Measurements from ENCODE around the gene DYNLT4. TPM values are rescaled to one million over a fixed set of nuclear protein-coding genes. Genes with fewer than 3 reads are reported as not detected.
A peak's percentile ranks its signal among the peaks of the same experiment; 100 is the strongest.
"Not testable (repeated sequence)": the region's sequence is repeated elsewhere in the genome, so short reads cannot be mapped to it uniquely, and the experiment has no call there.

DYNLT4 gene
- total RNA-seq, 1 donor from 2014 or later = 1.9 TPM

- DNase-seq = peak; percentile 97
- intact Hi-C loops (cut with micrococcal nuclease) = no loop called here
- Histone ChIP-seq H3K27ac (replicated peaks) (peak within 1 kb of the TSS; percentile 100), H3K4me3 (peak within 1 kb of the TSS; percentile 98), H3K9me3 (replicated peaks) (no peaks in the 10 kb centered on the region), H3K36me3 (peaks cover 25% of the 10 kb centered on the region), H3K4me1 (peaks cover 53% of the 10 kb centered on the region), H3K27me3 (ENCODE audit: low read depth) (no peaks in the 10 kb centered on the region)
- TF ChIP-seq CTCF (IDR thresholded peaks at IDR 0.05; ENCODE audit: borderline replicate concordance) = peak; percentile 93
Observed at GRCh38 chr1:44799770-44800584, 7.2 kb downstream of the DYNLT4 start, which contains the start of gene PLK3. Gene PLK3, plus strand, starts transcription at chr1:44800377. Its CDS starts 87 bp downstream, at chr1:44800464.

- Histone ChIP-seq H3K4me3 (no peak overlapping the region), H3K4me1 (peaks cover 41% of the 10 kb centered on the region), H3K9me3 (replicated peaks) (no peaks in the 10 kb centered on the region), H3K27me3 (ENCODE audit: low read depth) (no peaks in the 10 kb centered on the region), H3K36me3 (peaks cover 12% of the 10 kb centered on the region), H3K27ac (replicated peaks) (peak overlapping the region; percentile 100)
- TF ChIP-seq CTCF (IDR thresholded peaks at IDR 0.05; ENCODE audit: borderline replicate concordance) = no peak
- peak; percentile 19 for DNase-seq
- intact Hi-C loops (cut with micrococcal nuclease) = no loop called here
Observed at GRCh38 chr1:44798481-44799365, 8.4 kb downstream of the DYNLT4 start.

- peaks cover 32% of the 10 kb centered on the region for H3K4me1 ChIP-seq
- H3K27ac ChIP-seq (replicated peaks); intact Hi-C loops (cut with micrococcal nuclease); H3K4me3 ChIP-seq; DNase-seq; H3K36me3 ChIP-seq; H3K9me3 ChIP-seq (replicated peaks); H3K27me3 ChIP-seq (ENCODE audit: low read depth): not testable (repeated sequence)
Observed at GRCh38 chr1:44797886-44798285, 9.3 kb downstream of the DYNLT4 start.

DNA sequence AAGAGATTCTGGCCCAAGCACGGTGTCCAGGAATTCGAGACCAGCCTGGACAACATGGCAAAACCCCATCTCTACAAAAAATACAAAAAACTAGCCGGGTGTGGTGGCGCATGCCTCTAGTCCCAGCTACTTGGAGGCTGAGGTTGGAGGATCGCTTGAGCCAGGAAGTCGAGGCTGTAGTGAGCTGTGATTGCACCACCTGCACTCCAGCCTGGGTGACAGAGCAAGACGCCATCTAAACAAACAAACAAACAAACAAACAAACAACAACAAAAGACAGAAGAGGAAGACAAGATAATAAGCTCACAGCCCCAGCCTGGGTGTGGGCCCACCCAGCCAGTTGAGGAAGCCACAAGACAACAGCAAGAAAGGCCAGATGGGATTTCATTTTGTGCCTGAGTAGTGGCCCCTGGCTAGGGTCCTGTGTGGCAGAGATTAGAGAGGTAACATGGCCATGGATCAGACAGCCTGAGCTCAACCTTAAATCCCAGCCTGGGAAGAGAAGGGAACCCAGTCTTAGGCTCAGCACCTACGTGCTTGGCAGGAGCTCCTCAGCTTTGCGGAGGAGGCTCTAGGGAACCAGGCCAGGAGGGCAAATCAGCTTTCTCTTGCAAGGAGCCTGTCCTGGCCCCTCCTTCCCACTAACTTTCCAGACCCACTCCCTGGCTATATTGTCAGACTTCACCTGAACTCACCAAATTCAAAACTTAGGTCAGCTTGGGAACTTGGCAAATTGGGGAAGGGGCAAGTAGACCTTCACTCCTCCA is 14.2 kb downstream of the DYNLT4 start:
- Histone ChIP-seq H3K9me3 (replicated peaks) (no peaks in the 10 kb centered on the region), H3K4me3 (no peak overlapping the region), H3K4me1 (no peaks in the 10 kb centered on the region), H3K27ac (replicated peaks) (no peak overlapping the region), H3K36me3 (no peaks in the 10 kb centered on the region), H3K27me3 (ENCODE audit: low read depth) (no peaks in the 10 kb centered on the region)
- DNase-seq = no peak
- no peak for TF ChIP-seq CTCF (IDR thresholded peaks at IDR 0.05; ENCODE audit: borderline replicate concordance)
- intact Hi-C loops (cut with micrococcal nuclease) = no loop called here

- peaks cover 5% of the 10 kb centered on the region for H3K4me1 ChIP-seq
- H3K9me3 ChIP-seq (replicated peaks) = no peaks in the 10 kb centered on the region
- H3K36me3 ChIP-seq = no peaks in the 10 kb centered on the region
- no peak for DNase-seq
- no peaks in the 10 kb centered on the region for H3K27me3 ChIP-seq (ENCODE audit: low read depth)
- TF ChIP-seq CTCF (IDR thresholded peaks at IDR 0.05; ENCODE audit: borderline replicate concordance) = no peak
- intact Hi-C loops (cut with micrococcal nuclease) = no loop called here
- H3K27ac ChIP-seq (replicated peaks) = no peak overlapping the region
- no peak overlapping the region for H3K4me3 ChIP-seq
Observed at GRCh38 chr1:44790968-44791801, 16.0 kb downstream of the DYNLT4 start.
